ENCODE data around the gene PSMB11. TPM values are rescaled to one million over a fixed set of nuclear protein-coding genes. Genes with fewer than 3 reads are reported as not detected.

The PSMB11 gene
- total RNA-seq, 1 donor from 2014 or later, result not detected

DNA sequence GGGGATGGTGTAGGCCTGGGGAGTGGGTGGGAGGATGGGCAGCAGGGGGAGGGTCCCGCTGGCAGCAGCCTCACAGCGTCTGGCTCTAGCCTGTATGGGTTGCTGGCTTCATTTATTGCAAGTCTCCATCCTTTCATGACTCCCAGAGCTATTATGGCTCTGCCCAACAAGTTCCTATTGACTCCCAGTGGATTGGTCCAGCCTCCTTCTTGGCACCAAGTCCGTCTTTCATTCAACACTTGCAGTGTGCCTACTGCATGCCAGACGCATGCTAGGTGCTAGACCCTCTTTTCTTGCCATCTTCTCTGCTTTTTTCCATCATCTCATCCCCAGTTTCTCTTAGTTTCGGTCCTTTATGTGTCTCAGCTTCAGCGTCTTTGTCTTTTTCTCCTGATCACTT, 1.1 kb downstream of the PSMB11 start:
- Mint-ChIP-seq H3K27me3 (no peaks in the 10 kb centered on the region), H3K4me1 (no peaks in the 10 kb centered on the region), H3K4me3 (no peak overlapping the region), H3K36me3 (ENCODE audit: low read depth) (no peaks in the 10 kb centered on the region), H3K9me3 (no peaks in the 10 kb centered on the region), H3K27ac (no peak overlapping the region)
- intact Hi-C loops (cut with micrococcal nuclease), result no loop called here
- DNase-seq, result no peak

DNA sequence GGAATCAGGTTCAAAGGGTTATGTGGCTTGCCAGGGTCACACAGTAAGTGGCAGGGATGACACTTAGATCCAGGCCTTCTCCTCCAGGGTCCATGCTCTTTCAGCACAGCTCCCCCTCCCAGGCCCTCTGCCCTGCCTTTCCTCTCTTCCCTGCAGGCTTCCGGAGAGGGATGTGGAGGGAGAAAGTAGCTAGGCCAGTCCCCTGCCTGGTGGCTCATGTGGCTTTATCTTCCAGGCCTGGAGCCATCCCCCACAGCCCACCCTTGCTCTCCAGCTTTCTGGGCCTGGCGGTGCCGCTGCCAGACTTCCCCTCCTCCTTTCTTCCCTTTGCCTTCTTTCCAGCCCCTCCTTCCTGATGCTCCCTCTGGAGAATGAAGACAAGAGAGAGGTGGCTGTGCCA, 1.7 kb downstream of the PSMB11 start:
- Mint-ChIP-seq H3K4me3 (no peak overlapping the region), H3K36me3 (ENCODE audit: low read depth) (no peaks in the 10 kb centered on the region), H3K9me3 (no peaks in the 10 kb centered on the region), H3K27me3 (no peaks in the 10 kb centered on the region), H3K4me1 (no peaks in the 10 kb centered on the region), H3K27ac (no peak overlapping the region)
- no peak for DNase-seq
- intact Hi-C loops (cut with micrococcal nuclease), result no loop called here

DNA sequence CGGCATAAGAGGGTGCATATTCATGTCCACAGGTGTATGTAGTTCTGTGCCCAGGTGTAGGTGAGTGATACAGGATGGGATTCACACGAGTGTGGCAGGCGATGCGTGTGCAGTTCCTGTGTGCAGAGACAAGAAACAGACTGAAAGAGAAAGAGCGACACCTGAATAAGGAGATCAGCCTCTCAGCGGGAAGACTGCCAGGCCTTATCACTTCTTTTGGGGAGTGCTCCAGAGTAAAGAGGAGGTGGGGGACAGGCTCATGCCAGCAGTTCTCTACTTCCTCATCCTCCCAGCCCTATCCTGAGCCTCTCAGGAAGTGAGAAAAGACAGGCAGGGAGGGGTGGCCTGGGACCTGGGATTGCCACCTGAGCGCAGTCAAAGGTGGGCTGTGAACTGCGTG, 2.8 kb downstream of the PSMB11 start:
- H3K4me1 Mint-ChIP-seq, result no peaks in the 10 kb centered on the region
- H3K9me3 Mint-ChIP-seq, result no peaks in the 10 kb centered on the region
- intact Hi-C loops (cut with micrococcal nuclease), result no loop called here
- H3K27ac Mint-ChIP-seq, result no peak overlapping the region
- no peaks in the 10 kb centered on the region for H3K36me3 Mint-ChIP-seq (ENCODE audit: low read depth)
- no peaks in the 10 kb centered on the region for H3K27me3 Mint-ChIP-seq
- no peak for DNase-seq
- no peak overlapping the region for H3K4me3 Mint-ChIP-seq

DNA sequence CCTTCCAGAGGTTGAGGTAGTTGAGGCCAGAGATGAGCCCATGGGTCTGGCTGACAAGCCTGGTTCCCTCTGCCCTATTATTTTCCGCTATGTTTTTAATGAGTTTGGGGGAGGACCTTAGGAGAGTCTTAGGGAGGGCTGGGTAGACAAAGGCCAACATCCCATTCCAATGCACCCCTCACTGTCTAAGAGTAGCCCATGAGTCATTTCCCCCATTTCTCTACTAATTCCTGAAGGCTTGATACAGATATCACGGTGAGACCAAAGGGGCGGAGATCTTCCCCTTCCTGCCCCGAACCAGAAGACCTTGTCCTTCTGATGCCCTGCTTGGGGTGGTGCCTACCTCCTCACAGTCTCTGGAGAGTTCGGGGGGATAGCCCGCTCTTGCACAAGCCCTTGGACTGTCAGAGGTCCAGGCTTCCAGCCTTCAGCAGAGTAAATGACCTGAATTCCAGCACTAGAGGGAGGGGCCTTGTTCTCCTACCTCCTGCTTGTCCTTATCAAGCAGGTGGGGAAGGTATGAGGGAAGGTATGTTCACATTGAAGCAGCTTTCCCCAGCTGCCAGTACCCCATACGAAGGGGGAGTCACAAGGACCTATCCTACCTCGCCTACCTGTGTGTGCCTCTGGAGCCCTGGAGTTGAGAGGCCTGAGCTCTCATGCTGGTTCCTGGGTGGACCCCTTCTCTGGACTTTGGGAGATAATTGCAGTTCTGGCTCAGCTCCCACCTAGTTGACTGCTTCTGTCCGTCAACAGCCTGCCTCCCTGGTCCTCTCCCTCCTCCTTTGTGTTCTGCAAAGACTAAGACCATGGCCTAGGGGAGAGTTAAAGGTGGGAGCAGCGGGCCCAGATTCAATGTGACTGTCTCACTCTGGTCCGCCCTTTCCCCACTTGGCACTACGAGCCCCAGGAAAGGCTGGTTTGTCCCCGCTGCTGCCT, 3.7 kb downstream of the PSMB11 start:
- Mint-ChIP-seq H3K4me3 (no peak overlapping the region), H3K36me3 (ENCODE audit: low read depth) (no peaks in the 10 kb centered on the region), H3K9me3 (no peaks in the 10 kb centered on the region), H3K27me3 (no peaks in the 10 kb centered on the region), H3K4me1 (no peaks in the 10 kb centered on the region), H3K27ac (no peak overlapping the region)
- intact Hi-C loops (cut with micrococcal nuclease), result no loop called here
- DNase-seq, result no peak

DNA sequence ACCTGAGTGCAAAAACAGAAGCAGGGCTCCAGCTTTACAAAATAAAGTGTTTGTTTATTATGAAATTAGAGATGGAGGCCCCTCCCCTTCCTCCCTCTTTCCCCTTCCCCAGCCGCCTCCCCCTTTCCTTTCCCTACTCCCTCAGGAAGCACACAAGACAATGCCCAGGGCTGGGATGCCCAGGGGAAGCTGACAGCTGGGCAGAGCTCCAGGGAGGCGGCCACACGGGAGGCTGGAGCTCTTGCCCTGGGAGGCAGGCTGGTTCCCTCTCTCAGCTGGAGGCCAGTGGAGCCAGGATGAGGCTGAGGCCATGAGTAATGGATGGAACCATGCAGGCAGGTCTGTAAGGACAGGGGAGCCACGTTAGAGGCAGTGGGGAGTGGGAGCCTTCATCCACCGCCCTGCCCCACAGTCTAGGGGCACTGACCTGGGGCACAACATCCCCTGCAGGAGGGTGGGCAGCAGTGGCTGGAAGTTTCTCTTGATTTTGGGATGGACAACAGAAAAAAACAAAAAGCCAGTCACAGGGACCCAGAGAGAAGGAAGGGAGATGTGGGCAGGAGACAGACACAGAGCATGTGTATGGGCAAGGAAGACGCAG, 5.1 kb downstream of the PSMB11 start:
- Mint-ChIP-seq H3K36me3 (ENCODE audit: low read depth) (no peaks in the 10 kb centered on the region), H3K27ac (no peak overlapping the region), H3K4me1 (no peaks in the 10 kb centered on the region), H3K27me3 (no peaks in the 10 kb centered on the region), H3K4me3 (no peak overlapping the region), H3K9me3 (no peaks in the 10 kb centered on the region)
- no peak for DNase-seq
- intact Hi-C loops (cut with micrococcal nuclease), result no loop called here

DNA sequence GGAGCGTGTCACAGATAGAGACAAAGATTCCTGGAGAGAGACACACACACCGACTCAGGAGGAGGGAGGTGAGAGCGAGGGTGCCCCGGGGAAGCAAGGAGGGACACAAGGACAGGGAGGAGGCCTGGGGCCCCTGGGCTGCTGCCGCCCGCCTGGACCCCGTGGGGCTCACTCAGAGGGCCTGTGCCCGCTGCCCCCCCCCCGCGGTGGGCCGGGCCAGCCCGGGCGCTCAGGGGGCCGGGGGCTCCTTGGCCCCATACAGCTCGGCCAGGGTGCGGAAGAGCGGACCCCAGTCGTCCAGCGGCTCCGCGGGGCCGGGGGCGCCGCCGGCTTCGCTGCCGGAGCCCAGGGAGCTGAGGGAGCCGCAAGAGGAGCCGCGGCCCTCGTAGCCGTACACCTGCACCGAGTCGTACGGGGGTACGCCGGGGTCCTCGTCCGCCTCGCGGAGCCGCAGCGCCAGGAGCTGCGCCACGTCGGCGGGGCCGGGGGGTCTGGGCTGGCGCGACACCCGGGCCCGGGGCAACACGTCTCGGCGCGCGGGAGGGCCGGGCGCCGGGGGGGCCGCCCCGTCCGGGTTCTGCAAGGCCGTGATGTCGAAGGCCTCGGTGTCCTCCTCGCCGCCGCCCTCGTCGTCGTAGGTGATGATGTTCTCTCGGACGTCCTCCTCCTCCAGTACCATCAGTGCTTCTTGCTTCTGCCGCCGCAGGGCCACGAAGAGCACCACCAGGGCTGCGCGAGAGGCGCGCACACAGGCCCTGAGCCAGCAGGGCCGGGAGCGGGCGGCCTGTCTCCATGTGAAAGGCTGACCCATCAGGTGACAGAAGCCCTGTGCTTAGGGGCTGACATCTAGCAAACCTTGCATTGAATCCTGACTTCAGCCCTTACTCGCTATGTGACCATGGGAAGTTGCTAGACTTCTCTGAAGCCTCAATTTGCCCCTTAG, 6.0 kb downstream of the PSMB11 start:
- Mint-ChIP-seq H3K4me1 (no peaks in the 10 kb centered on the region), H3K36me3 (ENCODE audit: low read depth) (no peaks in the 10 kb centered on the region), H3K27ac (no peak overlapping the region), H3K9me3 (no peaks in the 10 kb centered on the region), H3K27me3 (no peaks in the 10 kb centered on the region), H3K4me3 (no peak overlapping the region)
- no peak for DNase-seq
- intact Hi-C loops (cut with micrococcal nuclease), result no loop called here

DNA sequence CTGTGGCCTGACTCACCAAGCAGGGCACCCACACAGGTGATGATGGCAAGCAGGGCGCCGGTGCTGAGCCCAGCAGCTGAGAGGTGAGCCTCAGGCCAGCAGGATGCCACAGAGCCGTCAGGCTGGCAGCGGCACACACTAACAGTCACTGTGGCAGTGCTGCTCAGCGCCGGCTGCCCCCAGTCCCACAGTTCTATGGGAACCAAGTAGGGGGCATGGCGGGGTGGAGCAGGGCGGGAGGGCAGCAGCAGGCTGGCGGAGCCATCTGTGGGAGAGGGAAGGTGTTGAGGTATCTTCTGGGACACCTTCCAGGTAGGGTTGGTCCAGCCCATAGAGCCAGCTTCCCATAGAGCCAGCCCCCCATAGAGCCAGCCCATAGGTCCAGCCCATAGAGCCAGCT, 7.0 kb downstream of the PSMB11 start:
- Mint-ChIP-seq H3K27ac (no peak overlapping the region), H3K27me3 (no peaks in the 10 kb centered on the region), H3K9me3 (no peaks in the 10 kb centered on the region), H3K4me3 (no peak overlapping the region), H3K4me1 (no peaks in the 10 kb centered on the region), H3K36me3 (ENCODE audit: low read depth) (no peaks in the 10 kb centered on the region)
- intact Hi-C loops (cut with micrococcal nuclease), result no loop called here
- DNase-seq, result no peak

DNA sequence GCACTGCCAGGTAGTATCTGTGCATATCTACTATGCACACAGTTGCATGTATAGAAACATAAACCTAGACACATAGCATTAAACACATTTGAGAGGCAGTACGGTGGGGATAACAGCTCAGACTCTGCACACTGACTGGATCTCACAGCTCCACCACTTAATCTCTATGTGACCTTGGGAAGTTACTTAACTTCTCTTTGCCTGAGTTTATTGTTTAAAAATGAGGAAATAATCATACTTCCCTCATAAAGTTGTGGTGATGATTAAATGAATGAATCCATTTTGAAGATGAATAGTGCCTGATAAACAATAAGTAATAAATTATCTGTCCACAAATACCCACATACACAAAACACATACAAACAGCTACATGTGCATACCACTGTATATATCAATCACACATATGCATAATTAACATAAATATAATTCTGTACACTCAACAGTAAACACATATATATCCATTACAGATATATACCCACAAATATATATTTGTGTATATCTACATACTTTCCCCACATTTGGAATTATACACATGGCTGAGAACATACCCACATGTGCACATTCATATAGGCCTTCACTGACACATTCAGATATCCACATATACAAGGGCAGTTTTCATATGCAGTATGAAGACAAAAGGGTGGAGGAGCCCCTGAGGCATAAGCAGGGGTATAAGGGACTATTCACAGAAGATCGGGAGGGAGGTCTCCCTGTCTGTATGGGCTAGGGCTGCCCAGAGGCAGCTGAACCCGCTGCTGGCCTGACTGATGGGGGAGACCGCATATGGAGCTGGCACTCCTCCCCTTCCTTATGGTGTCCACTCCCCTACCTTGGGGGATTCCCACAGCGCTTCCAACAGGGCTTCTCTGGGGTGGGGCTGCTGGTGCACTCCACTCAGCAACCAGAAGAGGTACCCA, 9.4 kb downstream of the PSMB11 start:
- intact Hi-C loops (cut with micrococcal nuclease), result no loop called here
- H3K9me3 Mint-ChIP-seq, result no peaks in the 10 kb centered on the region
- peaks cover 3% of the 10 kb centered on the region for H3K27me3 Mint-ChIP-seq
- no peak overlapping the region for H3K4me3 Mint-ChIP-seq
- no peak overlapping the region for H3K27ac Mint-ChIP-seq
- H3K36me3 Mint-ChIP-seq (ENCODE audit: low read depth), result no peaks in the 10 kb centered on the region
- peaks cover 6% of the 10 kb centered on the region for H3K4me1 Mint-ChIP-seq
- DNase-seq, result no peak

DNA sequence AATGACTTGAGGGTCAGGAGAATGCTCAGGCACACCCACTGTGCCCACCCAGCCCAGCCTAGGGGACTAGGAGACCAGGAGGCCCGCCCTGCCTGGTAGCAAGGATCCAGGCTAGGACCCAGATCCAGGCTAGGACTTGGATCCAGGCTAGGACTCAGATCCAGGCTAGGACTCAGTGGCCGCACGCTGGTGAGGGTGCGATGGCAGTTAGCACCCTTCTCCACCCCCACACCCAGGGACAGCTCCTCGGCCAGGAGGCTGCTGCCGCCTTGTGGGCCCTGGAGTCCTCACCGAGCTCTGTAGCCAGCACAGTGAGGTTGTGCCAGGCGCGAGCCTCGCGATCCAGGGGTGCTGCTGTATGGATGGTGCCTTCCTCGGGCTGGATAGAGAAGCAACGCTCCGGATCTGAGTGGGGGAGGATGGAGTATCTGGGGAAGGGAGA, 10.2 kb downstream of the PSMB11 start:
- intact Hi-C loops (cut with micrococcal nuclease), result no loop called here
- no peak overlapping the region for H3K27ac Mint-ChIP-seq
- no peaks in the 10 kb centered on the region for H3K36me3 Mint-ChIP-seq (ENCODE audit: low read depth)
- DNase-seq, result no peak
- H3K4me1 Mint-ChIP-seq, result peaks cover 12% of the 10 kb centered on the region
- H3K27me3 Mint-ChIP-seq, result peaks cover 8% of the 10 kb centered on the region
- H3K9me3 Mint-ChIP-seq, result no peaks in the 10 kb centered on the region
- no peak overlapping the region for H3K4me3 Mint-ChIP-seq

DNA sequence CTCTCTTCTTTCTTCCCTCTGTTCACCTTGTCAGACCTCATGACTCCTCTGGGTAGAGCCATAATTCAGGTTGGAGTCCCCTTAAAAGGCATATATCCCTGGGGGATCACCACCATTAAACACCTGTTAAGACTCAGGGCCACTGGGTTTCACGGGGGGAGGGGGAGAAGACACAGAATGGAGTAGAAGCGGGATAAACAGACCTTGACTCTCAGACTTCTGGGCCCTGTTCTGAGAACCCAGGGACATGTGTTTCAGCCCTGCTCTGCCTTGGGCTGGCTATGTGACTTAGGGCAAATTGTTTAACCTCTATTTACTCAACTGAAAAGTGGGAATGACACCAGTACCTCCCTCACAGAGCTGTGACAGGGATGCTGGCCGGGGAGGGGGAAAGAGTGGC, 10.7 kb downstream of the PSMB11 start:
- no peak overlapping the region for H3K4me3 Mint-ChIP-seq
- peaks cover 8% of the 10 kb centered on the region for H3K27me3 Mint-ChIP-seq
- intact Hi-C loops (cut with micrococcal nuclease), result no loop called here
- no peak for DNase-seq
- no peaks in the 10 kb centered on the region for H3K36me3 Mint-ChIP-seq (ENCODE audit: low read depth)
- no peak overlapping the region for H3K27ac Mint-ChIP-seq
- no peaks in the 10 kb centered on the region for H3K9me3 Mint-ChIP-seq
- peaks cover 12% of the 10 kb centered on the region for H3K4me1 Mint-ChIP-seq

DNA sequence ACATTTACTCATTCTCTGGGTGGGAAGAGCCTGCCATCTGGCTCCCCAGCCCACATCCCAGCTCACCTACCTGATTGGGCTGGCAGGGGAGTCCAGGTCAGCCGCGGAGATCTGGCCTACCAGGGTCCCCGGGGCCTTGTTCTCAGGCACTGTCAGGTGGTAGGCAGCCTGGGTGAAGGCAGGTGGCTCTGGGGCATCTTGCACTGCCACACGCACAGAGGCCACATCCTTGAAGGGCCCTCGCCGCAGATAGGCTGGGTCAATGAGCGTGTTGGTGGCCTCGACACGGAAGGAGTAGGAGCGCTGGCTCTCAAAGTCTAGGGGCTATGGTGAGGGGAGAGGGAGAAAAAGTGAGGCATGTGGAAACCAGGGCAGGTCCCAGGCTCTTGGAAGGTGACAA, 11.4 kb downstream of the PSMB11 start:
- Mint-ChIP-seq H3K36me3 (ENCODE audit: low read depth) (peaks cover 2% of the 10 kb centered on the region), H3K4me3 (no peak overlapping the region), H3K9me3 (no peaks in the 10 kb centered on the region), H3K27ac (no peak overlapping the region), H3K27me3 (peaks cover 8% of the 10 kb centered on the region), H3K4me1 (peaks cover 17% of the 10 kb centered on the region)
- no peak for DNase-seq
- intact Hi-C loops (cut with micrococcal nuclease), result no loop called here

DNA sequence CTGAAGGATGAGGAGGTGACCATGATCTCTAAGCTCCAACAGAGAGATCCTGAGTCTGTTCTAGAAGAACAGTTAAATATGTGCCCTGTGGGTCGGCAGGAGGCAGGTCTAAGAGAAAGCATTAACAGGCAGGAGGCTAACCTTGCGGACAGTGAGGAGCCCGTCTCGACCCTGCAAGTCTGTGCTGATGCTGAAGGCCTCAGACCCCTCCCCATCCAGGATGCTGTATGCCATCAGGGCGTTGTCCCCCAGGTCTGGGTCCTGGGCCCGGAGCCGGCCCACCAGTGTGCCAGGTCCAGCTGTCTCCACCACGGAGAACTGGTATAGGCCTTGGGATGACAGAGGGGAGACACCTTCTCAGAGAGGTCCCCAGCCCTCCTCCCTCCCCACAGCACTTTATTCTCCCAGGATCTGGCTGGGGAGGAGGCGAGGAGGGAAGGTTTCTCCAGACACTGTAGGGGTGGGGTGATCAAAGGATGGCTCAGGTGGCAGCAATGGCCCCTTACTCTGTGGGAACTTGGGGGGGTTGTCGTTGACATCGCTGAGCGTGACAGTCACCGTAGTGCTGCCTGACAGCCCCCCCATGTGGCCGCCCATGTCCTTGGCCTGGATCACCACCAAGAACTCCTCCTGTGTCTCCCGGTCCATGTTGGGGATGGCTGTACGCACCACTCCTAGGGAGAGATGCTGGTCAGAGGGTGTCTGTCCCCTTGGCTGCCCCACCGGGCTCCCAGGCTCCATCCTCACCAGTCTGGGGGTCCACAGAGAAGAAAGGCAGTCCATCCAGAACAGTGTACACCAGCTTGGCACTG, 12.2 kb downstream of the PSMB11 start:
- intact Hi-C loops (cut with micrococcal nuclease), result no loop called here
- Mint-ChIP-seq H3K27me3 (peaks cover 8% of the 10 kb centered on the region), H3K36me3 (ENCODE audit: low read depth) (peaks cover 5% of the 10 kb centered on the region), H3K4me3 (no peak overlapping the region), H3K4me1 (peaks cover 17% of the 10 kb centered on the region), H3K27ac (no peak overlapping the region), H3K9me3 (no peaks in the 10 kb centered on the region)
- peak; percentile 70 for DNase-seq
